Endodermal cell (in vitro differentiated cells): Measurements from ENCODE around the gene SETD1B. TPM values are rescaled to one million over a fixed set of nuclear protein-coding genes. Genes with fewer than 3 reads are reported as not detected.

Experiments used
- DNase-seq: peaks from one replicate; pipeline ENCODE4 v3.0.0-alpha.2; 2017
- H3K27ac ChIP-seq: 2 replicates; pipeline ENCODE4 v1.5.1; 2013; ENCODE audit warnings: mild to moderate bottlenecking, low read depth, low read length, moderate library complexity
- H3K27me3 ChIP-seq: 2 replicates; pipeline ENCODE4 v1.6.1; 2013; ENCODE audit warnings: mild to moderate bottlenecking, low read length, moderate library complexity; ENCODE audit not compliant: insufficient read depth, control insufficient read depth, poor library complexity, severe bottlenecking
- H3K36me3 ChIP-seq: 2 replicates; pipeline ENCODE4 v1.7.0; 2013; ENCODE audit warnings: mild to moderate bottlenecking, low read length, moderate library complexity; ENCODE audit not compliant: control insufficient read depth, insufficient read depth
- H3K4me1 ChIP-seq: one replicate; pipeline ENCODE4 v1.7.0; 2013; ENCODE audit warnings: low read length; ENCODE audit not compliant: control insufficient read depth, insufficient read depth
- H3K4me3 ChIP-seq: 2 replicates; pipeline ENCODE4 v1.5.1; 2013; ENCODE audit warnings: mild to moderate bottlenecking, low read length, moderate library complexity
- H3K9ac ChIP-seq: 2 replicates; pipeline ENCODE4 v1.6.1; 2013; ENCODE audit warnings: mild to moderate bottlenecking, low read length, moderate library complexity; ENCODE audit not compliant: poor library complexity, severe bottlenecking; ENCODE audit errors: extremely low read depth
- H3K9me3 ChIP-seq: 2 replicates; pipeline ENCODE4 v1.6.1; 2013; ENCODE audit warnings: mild to moderate bottlenecking, low read length, moderate library complexity; ENCODE audit not compliant: control insufficient read depth
- H3K27ac Mint-ChIP-seq: 2 replicates; pipeline ENCODE4 v1.8.0; 2020; ENCODE audit warnings: mixed read lengths
- H3K27me3 Mint-ChIP-seq: 2 replicates; pipeline ENCODE4 v1.8.0; 2021; ENCODE audit warnings: mild to moderate bottlenecking, mixed read lengths; ENCODE audit not compliant: insufficient read depth
- H3K36me3 Mint-ChIP-seq: 2 replicates; pipeline ENCODE4 v1.8.0; 2020; ENCODE audit warnings: low read depth, mixed read lengths
- H3K4me1 Mint-ChIP-seq: 2 replicates; pipeline ENCODE4 v1.8.0; 2020; ENCODE audit warnings: mixed read lengths
- H3K4me3 Mint-ChIP-seq: 2 replicates; pipeline ENCODE4 v1.8.0; 2020; ENCODE audit warnings: mild to moderate bottlenecking, moderate library complexity, mixed read lengths
- H3K9me3 Mint-ChIP-seq: 2 replicates; pipeline ENCODE4 v1.8.0; 2020; ENCODE audit warnings: mild to moderate bottlenecking, mixed read lengths
- WGBS, 2 experiments: methylation state at CpG; one replicate each; pipeline versions ENCODE4 v1.1.5 to v1.1.7; 2013; ENCODE audit warnings: missing lambda C conversion rate in 2 of 2, mixed read lengths in 1 of 2; ENCODE audit not compliant: insufficient coverage in 1 of 2, insufficient read length in 1 of 2; 5-methylcytosine and 5-hydroxymethylcytosine counted together
- total RNA-seq, 2 donors: library from RNA; stranded (reverse); fragmentation: NEBNext Ultra II Directional in 1 of 2; extraction: Animal tissue kit (Norgen Biotek cat#: 25700) in 1 of 2; gene quantifications; 2 replicates in 1 of 2; 3 replicates in 1 of 2; pipeline ENCODE4 v1.2.1, GENCODE V29; 2021
- TF ChIP-seq, protein P1 (sequence below): fragments of 200-600 bp; sonication (generic); conservative IDR thresholded peaks from 2 replicates; pipeline ENCODE4 v1.5.0; 2021; ENCODE audit warnings: antibody characterized with exemption, mild to moderate bottlenecking

SETD1B gene
- total RNA-seq, 2 donors from 2014 or later: 30.7 to 32.6 TPM

- 60 to 93% methylated on average over 1 to 3 of the region's 3 CpGs for WGBS, 2 experiments
- Mint-ChIP-seq H3K4me3 (no peak overlapping the region), H3K27ac (no peak overlapping the region), H3K4me1 (no peaks in the 10 kb centered on the region), H3K9me3 (no peaks in the 10 kb centered on the region), H3K27me3 (no peaks in the 10 kb centered on the region), H3K36me3 (no peaks in the 10 kb centered on the region)
- H3K4me1 ChIP-seq: no peaks in the 10 kb centered on the region
- no peak for DNase-seq
- no peaks in the 10 kb centered on the region for H3K36me3 ChIP-seq
- no peak overlapping the region for H3K27ac ChIP-seq
- TF ChIP-seq, protein P1, sequence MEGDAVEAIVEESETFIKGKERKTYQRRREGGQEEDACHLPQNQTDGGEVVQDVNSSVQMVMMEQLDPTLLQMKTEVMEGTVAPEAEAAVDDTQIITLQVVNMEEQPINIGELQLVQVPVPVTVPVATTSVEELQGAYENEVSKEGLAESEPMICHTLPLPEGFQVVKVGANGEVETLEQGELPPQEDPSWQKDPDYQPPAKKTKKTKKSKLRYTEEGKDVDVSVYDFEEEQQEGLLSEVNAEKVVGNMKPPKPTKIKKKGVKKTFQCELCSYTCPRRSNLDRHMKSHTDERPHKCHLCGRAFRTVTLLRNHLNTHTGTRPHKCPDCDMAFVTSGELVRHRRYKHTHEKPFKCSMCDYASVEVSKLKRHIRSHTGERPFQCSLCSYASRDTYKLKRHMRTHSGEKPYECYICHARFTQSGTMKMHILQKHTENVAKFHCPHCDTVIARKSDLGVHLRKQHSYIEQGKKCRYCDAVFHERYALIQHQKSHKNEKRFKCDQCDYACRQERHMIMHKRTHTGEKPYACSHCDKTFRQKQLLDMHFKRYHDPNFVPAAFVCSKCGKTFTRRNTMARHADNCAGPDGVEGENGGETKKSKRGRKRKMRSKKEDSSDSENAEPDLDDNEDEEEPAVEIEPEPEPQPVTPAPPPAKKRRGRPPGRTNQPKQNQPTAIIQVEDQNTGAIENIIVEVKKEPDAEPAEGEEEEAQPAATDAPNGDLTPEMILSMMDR: no peak
- no peak overlapping the region for H3K9ac ChIP-seq
- no peak overlapping the region for H3K4me3 ChIP-seq
- no peaks in the 10 kb centered on the region for H3K27me3 ChIP-seq
- no peaks in the 10 kb centered on the region for H3K9me3 ChIP-seq
Observed at GRCh38 chr12:121871467-121871866, 67.7 kb downstream of the SETD1B start.

DNA sequence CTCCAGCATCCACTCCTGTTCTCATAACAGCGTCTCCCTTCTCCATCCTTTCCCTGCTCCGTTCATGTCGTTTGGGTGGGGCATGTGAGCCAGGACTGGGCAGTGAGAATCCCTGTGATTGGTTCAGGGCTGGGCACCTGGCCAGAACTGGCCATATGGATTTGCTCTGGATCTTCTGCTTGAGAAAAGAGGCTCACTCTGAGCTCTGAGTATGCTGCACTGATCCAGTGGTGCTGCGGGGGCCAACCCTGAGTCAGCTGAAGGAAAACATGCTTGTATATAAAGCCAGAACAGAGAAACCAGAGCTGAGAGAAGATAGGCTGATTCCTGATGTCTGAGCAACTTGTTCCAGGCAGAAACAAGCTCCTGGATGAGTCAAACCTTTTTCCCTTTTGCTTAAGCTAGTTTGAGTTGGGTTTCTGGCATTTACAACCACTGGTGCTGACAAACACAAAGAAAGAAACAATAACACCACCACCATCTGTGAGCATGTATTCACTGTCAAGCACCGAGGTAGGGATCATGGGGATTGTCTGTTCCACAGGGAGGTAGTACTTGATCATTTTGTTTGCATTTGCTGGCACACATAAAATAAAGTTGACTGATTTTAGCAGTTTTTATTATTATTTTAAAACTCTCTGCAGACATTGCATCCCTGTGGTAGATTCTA lies 68.9 kb downstream of the SETD1B start:
- H3K27ac ChIP-seq: no peak overlapping the region
- no peak overlapping the region for H3K9ac ChIP-seq
- no peak for DNase-seq
- no peaks in the 10 kb centered on the region for H3K9me3 ChIP-seq
- no peak overlapping the region for H3K4me3 Mint-ChIP-seq
- no peaks in the 10 kb centered on the region for H3K4me1 ChIP-seq
- H3K9me3 Mint-ChIP-seq: no peaks in the 10 kb centered on the region
- no peaks in the 10 kb centered on the region for H3K36me3 ChIP-seq
- no peaks in the 10 kb centered on the region for H3K27me3 ChIP-seq
- TF ChIP-seq, protein P1: no peak
- H3K27ac Mint-ChIP-seq: no peak overlapping the region
- H3K27me3 Mint-ChIP-seq: peaks cover under 1% of the 10 kb centered on the region
- H3K36me3 Mint-ChIP-seq: no peaks in the 10 kb centered on the region
- no peak overlapping the region for H3K4me3 ChIP-seq
- H3K4me1 Mint-ChIP-seq: no peaks in the 10 kb centered on the region
- 87 to 90% methylated on average over 4 to 5 of the region's 5 CpGs for WGBS, 2 experiments

GRCh38 chr12:121873216-121873569 lies 69.4 kb downstream of the SETD1B start:
- no peaks in the 10 kb centered on the region for H3K4me1 ChIP-seq
- no peak overlapping the region for H3K4me3 ChIP-seq
- DNase-seq: no peak
- H3K9ac ChIP-seq: no peak overlapping the region
- H3K9me3 ChIP-seq: no peaks in the 10 kb centered on the region
- no peaks in the 10 kb centered on the region for H3K27me3 ChIP-seq
- WGBS, 2 experiments: 78 to 95% methylated on average over 5 to 6 of the region's 6 CpGs
- TF ChIP-seq, protein P1: no peak
- no peak overlapping the region for H3K4me3 Mint-ChIP-seq
- peaks cover 4% of the 10 kb centered on the region for H3K27me3 Mint-ChIP-seq
- no peak overlapping the region for H3K27ac ChIP-seq
- H3K27ac Mint-ChIP-seq: no peak overlapping the region
- no peaks in the 10 kb centered on the region for H3K36me3 Mint-ChIP-seq
- no peaks in the 10 kb centered on the region for H3K9me3 Mint-ChIP-seq
- no peaks in the 10 kb centered on the region for H3K36me3 ChIP-seq
- no peaks in the 10 kb centered on the region for H3K4me1 Mint-ChIP-seq
